Vagina (tissue), 2 donors: ENCODE data around the gene ADAP2.

Experiments
- POLR2A ChIP-seq, 2 donors: fragments of 450-650 bp; IDR thresholded peaks; one replicate each; pipeline ENCODE4 v1.6.1; 2017; ENCODE audit warnings: antibody characterized with exemption in 2 of 2, mild to moderate bottlenecking in 2 of 2, moderate library complexity in 2 of 2
- TF ChIP-seq, protein P1 (sequence below), 3 experiments: fragments of 450-650 bp in 2 of 3; fragments of 200-600 bp in 1 of 3; sonication (generic) in 1 of 3; IDR thresholded peaks; one replicate each; pipeline ENCODE4 v1.5.1; 2017 to 2019; ENCODE audit warnings: antibody characterized with exemption in 3 of 3, mild to moderate bottlenecking in 2 of 3, moderate library complexity in 2 of 3

DNA sequence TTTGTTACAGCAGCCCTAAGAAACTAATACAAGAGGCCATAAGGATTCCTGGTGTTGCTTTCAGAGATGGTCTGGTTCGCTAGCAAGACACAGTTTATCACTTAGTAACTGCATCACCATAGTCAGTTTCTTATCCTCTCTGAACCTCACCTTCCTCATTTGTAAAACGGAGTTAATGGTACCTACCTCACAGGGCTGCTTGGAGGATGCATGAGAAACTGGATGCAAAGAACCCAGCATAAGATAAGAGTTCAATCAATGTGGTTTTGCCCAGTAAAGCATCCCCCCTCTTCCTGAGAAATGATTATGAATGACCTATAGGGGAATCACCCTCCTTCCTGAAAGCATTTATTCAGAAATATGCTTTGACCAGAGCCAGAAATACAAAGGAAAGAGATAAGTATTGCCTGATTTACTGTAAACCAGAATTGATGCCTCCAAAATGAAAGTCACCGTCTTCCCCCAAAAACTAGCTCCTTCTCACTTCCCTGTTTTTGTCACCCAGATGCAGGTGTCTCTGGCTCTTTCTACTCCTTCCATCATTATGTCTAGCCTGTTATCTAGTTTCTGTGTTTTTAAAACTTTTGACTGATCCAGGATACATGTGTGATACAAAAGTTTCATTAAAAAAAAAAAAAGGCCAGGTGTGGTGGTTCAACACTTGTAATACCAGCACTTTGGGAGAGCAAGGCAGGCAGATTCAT, 12.9 kb upstream of the ADAP2 start:
- TF ChIP-seq, protein P1, sequence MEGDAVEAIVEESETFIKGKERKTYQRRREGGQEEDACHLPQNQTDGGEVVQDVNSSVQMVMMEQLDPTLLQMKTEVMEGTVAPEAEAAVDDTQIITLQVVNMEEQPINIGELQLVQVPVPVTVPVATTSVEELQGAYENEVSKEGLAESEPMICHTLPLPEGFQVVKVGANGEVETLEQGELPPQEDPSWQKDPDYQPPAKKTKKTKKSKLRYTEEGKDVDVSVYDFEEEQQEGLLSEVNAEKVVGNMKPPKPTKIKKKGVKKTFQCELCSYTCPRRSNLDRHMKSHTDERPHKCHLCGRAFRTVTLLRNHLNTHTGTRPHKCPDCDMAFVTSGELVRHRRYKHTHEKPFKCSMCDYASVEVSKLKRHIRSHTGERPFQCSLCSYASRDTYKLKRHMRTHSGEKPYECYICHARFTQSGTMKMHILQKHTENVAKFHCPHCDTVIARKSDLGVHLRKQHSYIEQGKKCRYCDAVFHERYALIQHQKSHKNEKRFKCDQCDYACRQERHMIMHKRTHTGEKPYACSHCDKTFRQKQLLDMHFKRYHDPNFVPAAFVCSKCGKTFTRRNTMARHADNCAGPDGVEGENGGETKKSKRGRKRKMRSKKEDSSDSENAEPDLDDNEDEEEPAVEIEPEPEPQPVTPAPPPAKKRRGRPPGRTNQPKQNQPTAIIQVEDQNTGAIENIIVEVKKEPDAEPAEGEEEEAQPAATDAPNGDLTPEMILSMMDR (IDR thresholded peaks at IDR 0.05) = no peak
- no peak for TF ChIP-seq POLR2A (IDR thresholded peaks at IDR 0.05)
